ENCODE data around the gene QSOX1.

DNA sequence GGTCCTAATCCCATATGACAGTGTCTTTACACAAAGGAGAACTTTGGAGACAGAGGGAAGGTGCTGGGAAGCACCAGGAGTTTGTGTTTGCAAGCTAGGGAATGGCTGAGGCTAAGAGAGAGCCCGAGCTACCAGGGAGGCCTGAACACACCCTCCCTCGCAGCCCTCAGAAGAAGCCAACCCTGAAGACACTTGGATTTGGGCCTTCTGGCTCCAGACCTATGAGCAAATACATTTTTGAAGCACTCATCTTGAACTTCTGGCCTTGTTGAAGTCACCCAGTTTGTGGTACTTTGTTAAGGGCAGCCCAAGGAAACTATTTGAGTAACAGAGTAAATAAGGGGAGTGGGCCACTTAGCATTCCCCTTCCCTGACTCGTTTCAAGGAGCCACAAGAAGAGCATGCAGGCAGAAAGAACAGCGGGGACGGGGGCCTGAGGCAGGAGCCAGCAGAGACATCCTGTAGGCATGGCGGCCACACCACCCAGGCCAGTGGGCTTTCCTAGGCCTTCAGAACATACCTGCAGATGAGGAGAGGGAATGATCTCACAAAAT lies 13.2 kb upstream of the QSOX1 start:
- TF ChIP-seq EZH2 (IDR thresholded peaks at IDR 0.05; ENCODE audit: borderline replicate concordance, low read depth, low read length, severe bottlenecking), result no peak
- no peak for TF ChIP-seq POLR2A (IDR thresholded peaks at IDR 0.05; ENCODE audit: low read depth, low read length)
- TF ChIP-seq, protein P1, sequence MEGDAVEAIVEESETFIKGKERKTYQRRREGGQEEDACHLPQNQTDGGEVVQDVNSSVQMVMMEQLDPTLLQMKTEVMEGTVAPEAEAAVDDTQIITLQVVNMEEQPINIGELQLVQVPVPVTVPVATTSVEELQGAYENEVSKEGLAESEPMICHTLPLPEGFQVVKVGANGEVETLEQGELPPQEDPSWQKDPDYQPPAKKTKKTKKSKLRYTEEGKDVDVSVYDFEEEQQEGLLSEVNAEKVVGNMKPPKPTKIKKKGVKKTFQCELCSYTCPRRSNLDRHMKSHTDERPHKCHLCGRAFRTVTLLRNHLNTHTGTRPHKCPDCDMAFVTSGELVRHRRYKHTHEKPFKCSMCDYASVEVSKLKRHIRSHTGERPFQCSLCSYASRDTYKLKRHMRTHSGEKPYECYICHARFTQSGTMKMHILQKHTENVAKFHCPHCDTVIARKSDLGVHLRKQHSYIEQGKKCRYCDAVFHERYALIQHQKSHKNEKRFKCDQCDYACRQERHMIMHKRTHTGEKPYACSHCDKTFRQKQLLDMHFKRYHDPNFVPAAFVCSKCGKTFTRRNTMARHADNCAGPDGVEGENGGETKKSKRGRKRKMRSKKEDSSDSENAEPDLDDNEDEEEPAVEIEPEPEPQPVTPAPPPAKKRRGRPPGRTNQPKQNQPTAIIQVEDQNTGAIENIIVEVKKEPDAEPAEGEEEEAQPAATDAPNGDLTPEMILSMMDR (IDR thresholded peaks at IDR 0.05; ENCODE audit: extremely low read depth in 1 of 2, insufficient read depth in 1 of 2, low read depth in 1 of 2, low read length in 2 of 2), result no peak
- no peak for TF ChIP-seq FOS (IDR thresholded peaks at IDR 0.05; ENCODE audit: borderline replicate concordance, insufficient read depth, low read length)

Data from endothelial cell of umbilical vein (primary cell).